ENCODE measurements around the gene MYO5B.

DNA sequence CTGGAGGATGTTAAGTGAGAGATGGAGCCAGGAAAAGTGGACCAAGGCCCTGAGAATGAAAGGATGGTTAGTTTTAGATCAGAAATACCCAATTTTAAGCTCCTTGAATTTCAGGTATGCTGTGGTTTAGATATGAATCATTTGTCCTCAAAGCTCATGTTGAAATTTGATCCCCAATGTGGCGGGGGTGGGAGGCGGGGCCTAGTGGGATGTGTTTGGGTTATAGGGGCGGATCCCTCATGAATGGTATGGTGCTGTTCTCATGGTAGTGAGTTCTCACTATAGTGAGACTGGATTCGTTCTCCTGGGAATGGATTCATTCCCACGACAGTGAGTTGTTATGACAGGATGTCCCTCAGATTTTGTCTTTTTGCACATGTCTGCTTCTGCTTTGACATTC lies 11.4 kb downstream of the MYO5B start:
- TF ChIP-seq EZH2phosphoT487 (IDR thresholded peaks at IDR 0.05; ENCODE audit: borderline replicate concordance, low read length), result no peak
- TF ChIP-seq, protein P1, sequence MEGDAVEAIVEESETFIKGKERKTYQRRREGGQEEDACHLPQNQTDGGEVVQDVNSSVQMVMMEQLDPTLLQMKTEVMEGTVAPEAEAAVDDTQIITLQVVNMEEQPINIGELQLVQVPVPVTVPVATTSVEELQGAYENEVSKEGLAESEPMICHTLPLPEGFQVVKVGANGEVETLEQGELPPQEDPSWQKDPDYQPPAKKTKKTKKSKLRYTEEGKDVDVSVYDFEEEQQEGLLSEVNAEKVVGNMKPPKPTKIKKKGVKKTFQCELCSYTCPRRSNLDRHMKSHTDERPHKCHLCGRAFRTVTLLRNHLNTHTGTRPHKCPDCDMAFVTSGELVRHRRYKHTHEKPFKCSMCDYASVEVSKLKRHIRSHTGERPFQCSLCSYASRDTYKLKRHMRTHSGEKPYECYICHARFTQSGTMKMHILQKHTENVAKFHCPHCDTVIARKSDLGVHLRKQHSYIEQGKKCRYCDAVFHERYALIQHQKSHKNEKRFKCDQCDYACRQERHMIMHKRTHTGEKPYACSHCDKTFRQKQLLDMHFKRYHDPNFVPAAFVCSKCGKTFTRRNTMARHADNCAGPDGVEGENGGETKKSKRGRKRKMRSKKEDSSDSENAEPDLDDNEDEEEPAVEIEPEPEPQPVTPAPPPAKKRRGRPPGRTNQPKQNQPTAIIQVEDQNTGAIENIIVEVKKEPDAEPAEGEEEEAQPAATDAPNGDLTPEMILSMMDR (IDR thresholded peaks at IDR 0.05; ENCODE audit: low read depth, low read length, poor library complexity, severe bottlenecking), result no peak

Measured in DOHH2 (cell line).